Activated T-cell treated with anti-CD3 and anti-CD28 coated beads, Interleukin-2, amount 50 U/mL, for 24 hours (primary cell): ENCODE data around the gene TTC23.
"Not testable (repeated sequence)": the region's sequence is repeated elsewhere in the genome, so short reads cannot be mapped to it uniquely, and the experiment has no call there.

Experiments
- DNase-seq: peaks from one replicate; pipeline ENCODE4 v3.0.0-alpha.2; 2020
- H3K27ac Mint-ChIP-seq: 2 replicates; pipeline ENCODE4 v1.8.0; 2020; ENCODE audit warnings: mild to moderate bottlenecking, mixed read lengths
- H3K27me3 Mint-ChIP-seq: 2 replicates; pipeline ENCODE4 v1.8.0; 2020; ENCODE audit warnings: mixed read lengths
- H3K36me3 Mint-ChIP-seq: 2 replicates; pipeline ENCODE4 v1.8.0; 2020; ENCODE audit warnings: low read depth, mixed read lengths
- H3K4me1 Mint-ChIP-seq: 2 replicates; pipeline ENCODE4 v1.8.0; 2020; ENCODE audit warnings: low read depth, mixed read lengths
- H3K4me3 Mint-ChIP-seq: 2 replicates; pipeline ENCODE4 v1.8.0; 2020; ENCODE audit warnings: mild to moderate bottlenecking, moderate library complexity, mixed read lengths
- H3K9me3 Mint-ChIP-seq: 2 replicates; pipeline ENCODE4 v1.8.0; 2020; ENCODE audit warnings: mixed read lengths

The TTC23 gene

GRCh38 chr15:99234160-99234559, 15.2 kb downstream of the TTC23 start:
- H3K36me3 Mint-ChIP-seq, H3K4me1 Mint-ChIP-seq, H3K9me3 Mint-ChIP-seq, DNase-seq, H3K27ac Mint-ChIP-seq, H3K4me3 Mint-ChIP-seq: not testable (repeated sequence)
- H3K27me3 Mint-ChIP-seq: peaks cover 10% of the 10 kb centered on the region

- no peak overlapping the region for H3K27ac Mint-ChIP-seq
- no peaks in the 10 kb centered on the region for H3K4me1 Mint-ChIP-seq
- H3K9me3 Mint-ChIP-seq: no peaks in the 10 kb centered on the region
- DNase-seq: no peak
- H3K4me3 Mint-ChIP-seq: no peak overlapping the region
- H3K27me3 Mint-ChIP-seq: peaks cover 10% of the 10 kb centered on the region
- no peaks in the 10 kb centered on the region for H3K36me3 Mint-ChIP-seq
These were observed 16.6 kb downstream of the TTC23 start for GRCh38 chr15:99232740-99233139.

- Mint-ChIP-seq H3K27ac (no peak overlapping the region), H3K9me3 (no peaks in the 10 kb centered on the region), H3K27me3 (no peaks in the 10 kb centered on the region), H3K36me3 (no peaks in the 10 kb centered on the region), H3K4me1 (no peaks in the 10 kb centered on the region), H3K4me3 (no peak overlapping the region)
- DNase-seq: no peak
These were observed 18.5 kb downstream of the TTC23 start for GRCh38 chr15:99230867-99231266.

- H3K4me1 Mint-ChIP-seq: no peaks in the 10 kb centered on the region
- no peaks in the 10 kb centered on the region for H3K9me3 Mint-ChIP-seq
- DNase-seq: no peak
- H3K27ac Mint-ChIP-seq: no peak overlapping the region
- no peaks in the 10 kb centered on the region for H3K27me3 Mint-ChIP-seq
- no peaks in the 10 kb centered on the region for H3K36me3 Mint-ChIP-seq
- no peak overlapping the region for H3K4me3 Mint-ChIP-seq
These were observed 21.1 kb downstream of the TTC23 start for GRCh38 chr15:99228120-99228770.

GRCh38 chr15:99226802-99227201, 22.6 kb downstream of the TTC23 start:
- DNase-seq: no peak
- H3K27me3 Mint-ChIP-seq: no peaks in the 10 kb centered on the region
- H3K27ac Mint-ChIP-seq: no peak overlapping the region
- H3K4me3 Mint-ChIP-seq: no peak overlapping the region
- H3K4me1 Mint-ChIP-seq: no peaks in the 10 kb centered on the region
- no peaks in the 10 kb centered on the region for H3K36me3 Mint-ChIP-seq
- no peaks in the 10 kb centered on the region for H3K9me3 Mint-ChIP-seq

- no peak for DNase-seq
- Mint-ChIP-seq H3K27me3 (no peaks in the 10 kb centered on the region), H3K27ac (no peak overlapping the region), H3K36me3 (no peaks in the 10 kb centered on the region), H3K4me1 (no peaks in the 10 kb centered on the region), H3K4me3 (no peak overlapping the region), H3K9me3 (no peaks in the 10 kb centered on the region)
These were observed 24.8 kb downstream of the TTC23 start for GRCh38 chr15:99224372-99225214.

- DNase-seq: peak; percentile 66
- H3K36me3 Mint-ChIP-seq: no peaks in the 10 kb centered on the region
- H3K9me3 Mint-ChIP-seq: no peaks in the 10 kb centered on the region
- no peaks in the 10 kb centered on the region for H3K27me3 Mint-ChIP-seq
- H3K4me1 Mint-ChIP-seq: no peaks in the 10 kb centered on the region
- H3K4me3 Mint-ChIP-seq: no peak overlapping the region
- H3K27ac Mint-ChIP-seq: no peak overlapping the region
These were observed 36.1 kb downstream of the TTC23 start for GRCh38 chr15:99213187-99213811.

GRCh38 chr15:99212406-99212805, 37.0 kb downstream of the TTC23 start:
- DNase-seq: no peak
- Mint-ChIP-seq H3K27ac (no peak overlapping the region), H3K4me3 (no peak overlapping the region), H3K4me1 (no peaks in the 10 kb centered on the region), H3K36me3 (no peaks in the 10 kb centered on the region), H3K27me3 (peaks cover 3% of the 10 kb centered on the region), H3K9me3 (no peaks in the 10 kb centered on the region)

- no peaks in the 10 kb centered on the region for H3K36me3 Mint-ChIP-seq
- H3K4me1 Mint-ChIP-seq: no peaks in the 10 kb centered on the region
- peaks cover 3% of the 10 kb centered on the region for H3K27me3 Mint-ChIP-seq
- H3K4me3 Mint-ChIP-seq: no peak overlapping the region
- no peak overlapping the region for H3K27ac Mint-ChIP-seq
- no peaks in the 10 kb centered on the region for H3K9me3 Mint-ChIP-seq
- DNase-seq: no peak
These were observed 37.5 kb downstream of the TTC23 start for GRCh38 chr15:99211926-99212325.

- no peak overlapping the region for H3K4me3 Mint-ChIP-seq
- H3K4me1 Mint-ChIP-seq: no peaks in the 10 kb centered on the region
- H3K27me3 Mint-ChIP-seq: peaks cover 11% of the 10 kb centered on the region
- no peak for DNase-seq
- no peaks in the 10 kb centered on the region for H3K36me3 Mint-ChIP-seq
- no peak overlapping the region for H3K27ac Mint-ChIP-seq
- no peaks in the 10 kb centered on the region for H3K9me3 Mint-ChIP-seq
These were observed 39.0 kb downstream of the TTC23 start for GRCh38 chr15:99210334-99210733.

- peaks cover 14% of the 10 kb centered on the region for H3K27me3 Mint-ChIP-seq
- no peak overlapping the region for H3K4me3 Mint-ChIP-seq
- H3K4me1 Mint-ChIP-seq: no peaks in the 10 kb centered on the region
- H3K27ac Mint-ChIP-seq: no peak overlapping the region
- H3K9me3 Mint-ChIP-seq: no peaks in the 10 kb centered on the region
- no peak for DNase-seq
- no peaks in the 10 kb centered on the region for H3K36me3 Mint-ChIP-seq
These were observed 40.1 kb downstream of the TTC23 start for GRCh38 chr15:99209326-99209725.

- no peak for DNase-seq
- no peaks in the 10 kb centered on the region for H3K36me3 Mint-ChIP-seq
- H3K9me3 Mint-ChIP-seq: no peaks in the 10 kb centered on the region
- no peaks in the 10 kb centered on the region for H3K4me1 Mint-ChIP-seq
- H3K27ac Mint-ChIP-seq: no peak overlapping the region
- H3K4me3 Mint-ChIP-seq: no peak overlapping the region
- H3K27me3 Mint-ChIP-seq: peaks cover 14% of the 10 kb centered on the region
These were observed 41.7 kb downstream of the TTC23 start for GRCh38 chr15:99207672-99208071.

- Mint-ChIP-seq H3K27me3 (peaks cover 11% of the 10 kb centered on the region), H3K4me3 (no peak overlapping the region), H3K4me1 (no peaks in the 10 kb centered on the region), H3K27ac (no peak overlapping the region), H3K9me3 (no peaks in the 10 kb centered on the region), H3K36me3 (no peaks in the 10 kb centered on the region)
- no peak for DNase-seq
These were observed 47.2 kb downstream of the TTC23 start for GRCh38 chr15:99202176-99202552.

- no peak overlapping the region for H3K27ac Mint-ChIP-seq
- no peak for DNase-seq
- no peak overlapping the region for H3K4me3 Mint-ChIP-seq
- no peaks in the 10 kb centered on the region for H3K36me3 Mint-ChIP-seq
- no peaks in the 10 kb centered on the region for H3K9me3 Mint-ChIP-seq
- peaks cover 11% of the 10 kb centered on the region for H3K27me3 Mint-ChIP-seq
- no peaks in the 10 kb centered on the region for H3K4me1 Mint-ChIP-seq
These were observed 47.8 kb downstream of the TTC23 start for GRCh38 chr15:99201408-99202175.
